ENCODE data around the gene ARAP3.

GRCh38 chr5:141711687-141712086 lies 29.7 kb upstream of the ARAP3 start:
- no peak for TF ChIP-seq CTCF (IDR thresholded peaks at IDR 0.05; ENCODE audit: borderline replicate concordance, extremely low read depth, low read length, poor library complexity, severe bottlenecking)
- no peak for TF ChIP-seq EZH2 (IDR thresholded peaks at IDR 0.05; ENCODE audit: borderline replicate concordance, low read depth, low read length, severe bottlenecking)

All from DND-41 (cell line).